ENCODE measurements around the gene RAB3C.

The RAB3C gene

GRCh38 chr5:58842852-58843251 lies 260.0 kb downstream of the RAB3C start:
- DNase-seq = no peak

- DNase-seq = no peak
Observed at GRCh38 chr5:58844395-58844794, 261.5 kb downstream of the RAB3C start.

GRCh38 chr5:58847041-58847440 lies 264.2 kb downstream of the RAB3C start:
- no peak for DNase-seq

GRCh38 chr5:58849223-58849622 lies 266.3 kb downstream of the RAB3C start:
- no peak for DNase-seq

GRCh38 chr5:58849921-58850667 lies 267.2 kb downstream of the RAB3C start:
- no peak for DNase-seq

- DNase-seq = no peak
Observed at GRCh38 chr5:58851153-58851552, 268.3 kb downstream of the RAB3C start.

GRCh38 chr5:58851571-58851970 lies 268.7 kb downstream of the RAB3C start:
- no peak for DNase-seq

- no peak for DNase-seq
Observed at GRCh38 chr5:58852566-58852965, 269.7 kb downstream of the RAB3C start.

- no peak for DNase-seq
Observed at GRCh38 chr5:58854441-58854840, 271.6 kb downstream of the RAB3C start.

GRCh38 chr5:58855851-58856739 lies 273.2 kb downstream of the RAB3C start:
- no peak for DNase-seq

- DNase-seq = no peak
Observed at GRCh38 chr5:58857609-58858008, 274.7 kb downstream of the RAB3C start.

- DNase-seq = no peak
Observed at GRCh38 chr5:58860680-58861079, 277.8 kb downstream of the RAB3C start.

- DNase-seq = no peak
Observed at GRCh38 chr5:58868931-58869330, 286.1 kb downstream of the RAB3C start.

- no peak for DNase-seq
Observed at GRCh38 chr5:58871648-58872242, 288.9 kb downstream of the RAB3C start.

- DNase-seq = no peak
Observed at GRCh38 chr5:58872670-58873273, 289.9 kb downstream of the RAB3C start.

- DNase-seq = no peak
Observed at GRCh38 chr5:58875599-58875998, 292.7 kb downstream of the RAB3C start.

GRCh38 chr5:58885260-58885659 lies 302.4 kb downstream of the RAB3C start:
- DNase-seq = no peak

- DNase-seq = peak; percentile 83
Observed at GRCh38 chr5:58886315-58887207, 303.7 kb downstream of the RAB3C start.

- no peak for DNase-seq
Observed at GRCh38 chr5:58887311-58887710, 304.4 kb downstream of the RAB3C start.

- DNase-seq = no peak
Observed at GRCh38 chr5:58887721-58888409, 305.0 kb downstream of the RAB3C start.

- DNase-seq = no peak
Observed at GRCh38 chr5:58890265-58890664, 307.4 kb downstream of the RAB3C start.

- no peak for DNase-seq
Observed at GRCh38 chr5:58890701-58891085, 307.8 kb downstream of the RAB3C start.
